NCI-H1105 (cell line): ENCODE data around the gene PALD1.
"Not testable (repeated sequence)": the region's sequence is repeated elsewhere in the genome, so short reads cannot be mapped to it uniquely, and the experiment has no call there.

Experiments
- DNase-seq: peaks from one replicate; lab custom pipeline; 2025; lab: John Stamatoyannopoulos, UW

The PALD1 gene

DNA sequence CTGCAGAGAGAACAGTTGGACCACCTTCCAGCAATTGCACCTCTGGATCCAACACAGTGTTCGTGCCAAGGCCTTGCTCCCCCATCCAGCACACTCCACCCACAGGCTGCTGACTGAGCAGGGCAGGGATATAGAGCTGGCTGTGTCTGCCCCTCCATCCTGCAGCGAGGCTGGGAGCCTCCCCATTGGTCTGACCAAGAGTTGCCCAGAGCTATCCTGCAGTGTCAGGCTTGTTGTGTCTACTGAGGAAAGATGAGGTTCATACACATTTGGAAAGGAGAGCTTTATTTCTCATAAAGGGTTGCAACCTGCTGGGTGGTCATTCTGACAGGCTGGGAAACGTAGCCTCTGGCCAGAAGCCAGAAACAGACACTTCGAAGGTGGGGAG is 96.9 kb downstream of the PALD1 start:
- DNase-seq: no peak

DNA sequence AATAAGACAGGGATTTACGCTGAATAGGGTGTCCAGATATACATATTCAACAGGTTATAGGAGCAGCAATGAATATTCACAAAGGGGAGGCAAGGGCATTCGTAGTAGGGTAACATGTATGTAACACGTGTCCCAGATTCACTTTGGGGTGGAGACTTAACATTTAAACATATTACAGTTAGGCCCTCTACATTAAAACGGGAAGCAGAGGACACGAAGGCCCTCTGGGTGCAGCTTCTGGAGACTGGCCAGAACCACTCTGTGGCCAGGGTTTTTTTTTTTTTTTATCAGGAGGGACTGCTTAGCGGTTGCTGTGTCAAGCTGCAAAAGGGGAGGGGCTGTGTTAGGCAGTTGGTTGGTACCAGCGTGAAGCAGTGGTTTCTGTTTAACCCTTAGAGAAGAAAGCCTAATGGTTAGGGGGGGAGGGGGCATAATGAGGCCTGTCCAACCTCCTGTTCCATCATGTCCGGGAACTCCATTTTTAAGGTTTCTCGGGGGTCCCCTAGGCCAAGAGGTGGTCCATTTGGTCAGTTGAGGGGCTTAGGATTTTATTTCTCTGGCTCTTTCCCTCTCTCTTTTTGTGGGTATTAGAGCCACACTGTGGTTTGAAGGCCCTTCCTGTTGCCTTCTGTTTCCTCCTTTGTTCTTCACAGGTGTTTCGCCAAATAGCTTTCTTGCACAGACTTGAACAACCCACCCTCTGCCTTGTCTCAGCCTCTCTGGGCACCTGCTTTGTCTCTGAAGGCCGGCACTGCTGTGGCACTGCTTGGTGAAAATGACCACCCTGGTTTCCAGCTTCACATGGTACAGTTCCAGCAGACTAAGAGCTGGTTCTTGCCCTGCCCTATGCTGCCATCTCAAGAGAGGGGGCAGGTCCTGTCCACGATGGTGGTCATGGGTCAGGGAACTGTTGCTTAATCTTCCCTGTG is 97.6 kb downstream of the PALD1 start:
- peak; percentile 40 for DNase-seq

DNA sequence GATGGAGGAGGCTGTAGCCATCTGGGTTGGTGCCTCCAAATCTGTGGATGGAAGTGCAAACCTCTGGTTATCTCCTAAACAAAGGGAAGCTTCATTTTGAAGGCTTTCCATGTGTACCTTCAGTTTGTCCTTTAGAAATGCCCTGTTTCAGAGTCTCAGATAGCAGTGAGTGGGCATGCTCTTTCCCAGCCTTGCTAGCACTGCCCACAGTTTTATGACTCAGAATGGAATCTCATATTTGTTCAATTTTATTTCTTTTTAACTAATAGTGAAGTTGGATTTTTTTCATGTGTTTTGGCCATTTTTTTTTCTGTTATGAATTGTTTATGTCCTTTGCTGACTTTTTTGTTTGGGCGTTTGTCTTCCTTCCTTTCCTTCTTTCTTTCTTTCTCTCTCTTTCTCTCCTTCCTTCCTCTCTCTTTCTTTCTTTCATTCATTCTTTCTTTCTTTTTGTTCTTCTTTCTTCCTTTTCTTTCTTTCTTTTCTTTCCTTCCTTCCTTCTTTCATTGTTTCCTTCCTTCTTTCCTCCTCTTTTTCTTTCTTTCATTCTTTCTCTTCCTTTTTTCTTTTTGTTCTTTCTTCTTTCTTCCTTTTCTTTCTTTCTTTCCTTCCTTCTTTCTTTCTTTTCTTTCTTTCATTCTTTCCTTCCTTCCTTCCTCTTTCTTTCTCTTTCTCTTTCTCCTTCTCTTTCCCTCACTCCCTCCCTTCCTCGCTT is 98.4 kb downstream of the PALD1 start:
- no peak for DNase-seq

DNA sequence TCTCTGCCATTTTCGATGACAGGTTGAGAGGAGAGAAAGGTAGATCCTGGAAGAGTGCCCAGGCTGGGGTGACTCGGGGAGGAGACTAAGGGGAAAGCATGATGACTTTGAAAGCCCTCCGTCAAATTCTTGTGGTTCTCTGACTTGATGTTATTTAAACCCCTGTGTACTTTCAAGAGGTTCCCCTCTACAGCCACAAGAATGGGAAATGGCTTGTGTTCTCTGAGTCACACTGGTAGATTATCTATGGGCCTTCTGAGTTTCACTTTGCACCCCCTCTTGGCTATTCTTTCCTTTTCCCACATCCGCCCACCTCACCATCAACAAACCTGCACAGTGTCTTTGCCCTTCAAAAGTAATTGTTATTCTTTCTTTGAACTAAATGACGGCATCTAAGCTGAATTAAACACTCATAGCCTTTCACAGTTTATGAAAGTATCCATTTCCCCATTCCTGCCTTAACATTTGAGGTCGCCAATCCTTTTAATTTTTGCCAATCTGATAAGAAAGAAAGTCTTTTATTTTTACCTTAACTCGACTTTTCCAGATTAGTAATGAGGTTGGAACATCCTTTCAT is 99.9 kb downstream of the PALD1 start:
- DNase-seq: no peak

DNA sequence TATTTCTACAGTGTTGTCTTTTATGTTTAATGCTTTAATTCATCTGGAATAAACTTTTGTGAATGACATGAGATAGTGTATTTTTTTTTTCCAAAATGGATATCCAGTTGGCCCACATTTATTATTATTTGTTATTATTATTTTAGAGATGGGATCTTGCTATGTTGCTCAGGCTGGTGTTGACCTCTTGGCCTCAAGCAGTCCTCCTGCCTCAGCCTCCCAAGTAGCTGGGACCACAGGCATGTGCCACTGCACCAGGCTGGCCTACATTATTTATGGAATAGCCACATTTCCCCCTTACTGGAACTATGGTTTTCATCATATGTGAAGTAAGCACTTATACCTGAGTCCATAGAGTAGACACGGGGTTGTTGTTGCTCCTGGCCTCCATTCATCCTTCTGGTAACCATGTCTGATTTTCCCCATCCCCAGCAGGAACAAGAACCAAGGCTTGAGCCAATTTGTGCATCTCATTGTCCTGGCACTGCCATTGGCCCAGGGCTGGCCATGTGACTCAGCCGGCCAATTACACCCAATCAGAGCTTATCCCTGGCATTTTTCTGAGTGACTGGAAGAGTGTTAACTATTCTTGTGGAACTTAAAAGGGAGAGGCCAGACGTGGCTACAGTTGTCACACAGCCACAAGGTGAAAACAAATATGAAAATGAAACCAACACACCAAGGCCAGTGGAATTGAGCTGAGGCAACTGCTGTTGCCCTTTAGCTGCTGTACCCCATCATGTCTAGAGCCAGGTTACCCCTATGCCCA is 100.9 kb downstream of the PALD1 start:
- no peak for DNase-seq

DNA sequence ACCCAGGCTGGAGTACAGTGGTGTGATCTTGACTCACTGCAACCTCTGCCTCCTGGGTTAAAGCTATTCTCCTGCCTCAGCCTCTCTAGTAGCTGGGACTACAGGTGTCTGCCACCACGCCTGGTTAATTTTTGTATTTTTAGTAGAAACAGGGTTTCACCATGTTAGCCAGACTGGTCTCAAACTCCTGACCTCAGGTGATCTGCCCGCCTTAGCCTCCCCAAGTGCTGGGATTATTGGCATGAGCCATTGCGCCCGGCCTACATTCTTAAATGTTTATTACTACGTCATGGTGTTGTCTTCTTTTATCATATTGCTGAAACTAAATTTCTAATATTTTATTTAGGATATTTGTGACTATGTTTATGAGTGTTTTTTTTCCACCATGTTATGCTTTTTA is 102.6 kb downstream of the PALD1 start:
- not testable (repeated sequence) for DNase-seq

DNA sequence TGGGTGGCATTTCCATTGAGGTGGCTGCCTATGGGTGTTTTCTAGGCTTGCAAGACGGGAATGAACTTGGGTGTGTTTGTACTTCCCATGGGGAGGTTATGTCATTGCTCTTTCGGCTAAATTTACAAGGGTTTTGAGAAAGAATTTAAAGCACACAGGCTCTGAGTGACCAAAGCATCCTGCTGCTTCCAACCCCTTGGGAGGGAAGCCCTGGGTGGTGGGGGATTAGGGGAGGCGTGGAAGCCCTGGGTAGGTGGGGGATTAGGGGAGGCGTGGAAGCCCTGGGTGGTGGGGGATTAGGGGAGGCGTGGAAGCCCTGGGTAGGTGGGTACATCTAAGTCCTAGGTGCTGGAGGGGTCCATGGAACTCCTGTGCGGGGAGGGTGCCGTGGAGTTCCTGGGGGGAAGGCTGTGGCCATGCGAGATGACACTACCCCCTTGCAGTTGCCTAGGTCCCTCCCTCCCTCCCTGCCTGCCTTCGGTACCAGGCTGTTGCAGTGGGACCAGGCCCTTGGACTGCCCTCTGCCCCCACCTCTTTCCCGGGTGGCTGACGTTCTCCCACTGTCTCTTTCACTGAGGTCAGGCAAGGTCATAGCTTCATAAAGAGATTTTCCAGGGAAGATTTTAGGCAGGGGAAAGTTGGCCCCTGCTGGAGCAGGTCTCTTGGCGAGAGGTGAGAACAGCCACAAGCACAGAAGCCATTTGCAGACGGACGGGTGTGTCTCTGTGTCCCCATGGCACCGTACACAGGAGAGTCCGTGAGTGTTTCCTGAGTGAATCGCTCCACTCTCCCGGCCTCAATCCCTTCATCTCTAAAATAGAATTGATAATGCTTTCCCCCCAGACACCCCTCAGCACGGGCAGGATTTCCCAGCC is 104.5 kb downstream of the PALD1 start:
- no peak for DNase-seq

DNA sequence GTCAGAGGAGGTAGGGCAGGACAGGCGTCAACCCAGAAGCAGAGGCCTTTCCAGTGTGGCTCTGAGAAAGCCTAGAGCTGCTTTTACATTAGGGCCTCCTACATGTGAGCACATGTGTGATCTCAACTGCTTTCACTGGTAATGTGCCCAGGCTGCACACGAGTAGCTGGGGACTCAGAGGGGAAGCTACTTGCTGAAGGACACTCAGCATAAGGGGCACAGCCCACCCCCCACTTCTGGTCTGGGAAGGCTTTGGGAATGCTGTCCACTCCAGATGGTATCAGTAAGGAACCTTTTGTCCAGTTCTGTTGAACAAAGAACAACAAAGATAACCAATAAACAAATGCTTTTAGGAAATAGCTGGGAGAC is 105.1 kb downstream of the PALD1 start:
- no peak for DNase-seq

DNA sequence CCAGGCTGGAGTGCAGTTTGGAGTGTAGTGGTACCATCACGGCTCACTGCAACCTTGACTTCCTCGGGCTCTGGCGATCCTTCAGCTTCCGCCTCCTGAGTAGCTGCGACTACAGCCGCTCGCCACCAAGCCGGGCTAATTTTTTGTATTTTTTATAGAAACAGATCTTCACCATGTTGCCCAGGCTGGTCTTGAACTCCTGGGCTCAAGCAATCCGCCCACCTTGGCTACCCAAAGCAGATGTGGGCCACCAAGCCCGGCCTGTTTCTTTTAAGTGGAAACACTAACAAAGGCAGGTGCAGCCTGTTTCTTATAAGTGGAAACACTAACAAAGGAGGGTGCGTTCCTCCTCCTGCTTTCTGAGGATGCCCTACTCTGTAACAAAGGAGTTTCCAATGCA is 105.8 kb downstream of the PALD1 start:
- no peak for DNase-seq

DNA sequence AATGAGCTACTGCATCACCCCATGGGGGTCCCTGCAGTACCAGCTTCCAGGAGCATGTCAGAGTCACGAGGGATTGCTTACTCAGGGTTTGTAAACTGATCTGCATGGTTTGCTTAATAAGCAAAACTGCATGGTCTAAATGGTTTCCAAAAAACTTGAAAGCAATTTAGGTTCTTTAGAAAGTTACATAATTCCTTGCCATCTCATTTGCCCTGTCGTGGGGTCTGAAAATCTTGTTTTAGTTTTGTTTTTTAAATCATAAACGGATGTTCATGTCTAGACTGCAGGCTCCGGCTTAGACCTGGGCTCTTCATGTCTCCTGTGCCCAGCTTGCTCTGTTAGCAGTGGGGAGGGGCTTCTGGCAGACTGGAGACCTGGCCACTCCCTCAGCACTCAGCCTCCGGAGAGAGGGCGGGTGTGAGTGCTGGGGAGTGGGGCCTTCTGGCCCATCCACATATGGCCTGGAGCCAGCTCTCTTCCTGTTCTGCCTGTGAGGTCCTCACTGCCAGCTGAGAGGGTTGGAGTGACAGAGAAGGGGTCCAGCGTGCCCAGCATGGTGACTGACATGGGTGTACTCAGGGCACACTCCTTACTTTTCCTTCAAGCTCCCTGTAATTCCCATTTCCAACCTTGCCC is 106.5 kb downstream of the PALD1 start:
- peak; percentile 87 for DNase-seq

DNA sequence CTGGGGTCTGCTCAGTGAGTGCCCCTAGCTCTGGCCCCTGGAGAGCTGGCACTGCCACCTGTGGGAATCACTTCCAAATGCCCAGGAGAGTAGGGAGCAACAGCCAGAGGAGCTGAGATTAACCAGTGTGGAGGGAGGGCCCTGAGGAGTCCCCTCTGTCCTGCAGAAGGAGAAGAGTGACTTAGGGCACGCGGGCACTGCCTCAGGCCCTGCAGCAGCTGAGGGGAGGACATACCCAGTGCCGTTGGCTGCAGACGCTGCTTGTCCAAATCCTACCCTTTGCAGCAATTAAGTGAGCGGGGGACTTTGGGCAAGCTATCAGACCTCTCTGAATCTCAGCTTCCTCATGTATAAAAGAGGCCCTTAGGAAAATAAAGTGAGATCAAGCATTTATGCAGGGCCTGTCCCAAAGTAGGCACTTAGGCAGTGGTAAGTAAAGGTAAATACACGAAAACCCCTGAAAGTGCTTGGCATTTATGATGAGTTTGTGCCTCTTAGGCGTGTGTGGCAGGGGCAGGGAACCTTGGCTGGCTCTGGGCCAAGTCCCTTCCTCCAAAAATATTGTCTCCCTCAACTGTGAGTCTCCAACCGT is 107.1 kb downstream of the PALD1 start:
- DNase-seq: peak; percentile 20

DNA sequence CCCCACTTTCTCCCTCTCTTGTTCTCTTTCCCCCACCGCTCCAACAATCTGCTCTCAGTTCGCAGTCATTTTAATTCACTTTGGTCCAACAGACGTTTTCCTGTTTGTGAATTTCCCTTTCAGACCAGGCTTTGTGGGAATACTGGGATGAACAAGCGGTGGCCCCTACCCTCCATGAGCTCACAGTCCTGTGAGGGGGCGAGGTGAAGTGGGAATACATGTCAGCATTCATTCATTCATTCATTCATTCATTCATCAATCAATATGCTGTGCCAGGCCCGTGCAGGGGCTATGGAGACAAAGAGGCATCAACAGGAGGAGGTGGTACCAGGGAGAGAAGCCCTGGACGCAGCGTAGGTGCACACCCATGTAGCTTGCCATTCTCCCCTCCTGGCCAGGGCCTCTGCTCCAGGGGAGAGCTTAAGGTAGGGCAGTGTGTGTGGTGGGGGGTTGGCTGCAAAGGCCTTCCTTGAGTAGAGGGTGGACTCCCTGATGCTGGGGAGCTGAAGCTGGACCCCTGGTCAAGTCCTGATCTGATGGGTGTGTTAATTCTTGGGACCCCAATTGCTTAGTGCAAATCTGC is 107.9 kb downstream of the PALD1 start:
- no peak for DNase-seq

DNA sequence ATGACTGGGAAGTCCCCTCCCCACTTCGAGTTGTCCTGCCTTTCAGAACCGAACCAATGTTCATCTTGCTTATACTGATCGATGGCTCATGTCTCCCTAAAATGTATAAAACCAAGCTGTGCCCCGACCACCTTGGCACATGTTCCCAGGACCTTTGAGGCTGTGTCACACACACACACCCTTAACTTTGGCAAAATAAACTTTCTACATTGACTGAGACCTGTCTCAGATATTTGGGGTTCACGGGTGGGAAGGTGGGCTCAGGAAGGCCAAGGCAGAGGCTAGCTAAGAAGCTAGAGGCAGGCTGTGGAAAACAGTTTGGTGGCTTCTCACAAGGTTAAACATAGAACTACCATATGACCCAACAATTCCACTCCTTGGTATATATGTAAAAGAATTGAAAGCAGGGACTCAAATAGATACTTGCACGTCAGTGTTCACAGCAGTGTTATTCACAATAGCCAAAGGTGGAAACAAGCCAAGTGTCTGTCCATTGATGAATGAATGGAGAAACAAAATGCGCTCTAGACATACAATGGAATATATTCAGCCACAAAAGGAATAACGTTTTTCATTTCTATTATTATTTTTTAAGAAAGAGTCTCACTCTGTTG is 108.6 kb downstream of the PALD1 start:
- no peak for DNase-seq

DNA sequence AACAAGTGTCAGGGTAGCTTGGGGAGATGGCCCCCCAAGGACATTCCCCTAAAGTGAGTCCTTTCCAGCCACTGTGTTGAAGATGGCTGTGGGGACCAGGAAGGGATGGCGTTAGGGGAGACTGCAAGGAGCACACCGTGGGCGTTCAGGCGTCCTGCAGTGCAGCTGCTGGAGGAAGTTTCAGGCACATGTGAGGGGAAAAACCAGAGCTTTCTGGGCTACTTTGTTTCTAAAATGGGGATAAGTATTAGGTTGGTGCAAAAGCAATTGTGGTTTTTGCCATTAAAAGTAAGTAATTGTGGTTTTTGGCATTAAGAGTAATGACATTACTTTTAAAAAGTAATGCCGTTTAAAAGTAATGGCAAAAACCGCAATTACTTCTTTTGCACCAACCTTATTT is 109.7 kb downstream of the PALD1 start:
- no peak for DNase-seq

DNA sequence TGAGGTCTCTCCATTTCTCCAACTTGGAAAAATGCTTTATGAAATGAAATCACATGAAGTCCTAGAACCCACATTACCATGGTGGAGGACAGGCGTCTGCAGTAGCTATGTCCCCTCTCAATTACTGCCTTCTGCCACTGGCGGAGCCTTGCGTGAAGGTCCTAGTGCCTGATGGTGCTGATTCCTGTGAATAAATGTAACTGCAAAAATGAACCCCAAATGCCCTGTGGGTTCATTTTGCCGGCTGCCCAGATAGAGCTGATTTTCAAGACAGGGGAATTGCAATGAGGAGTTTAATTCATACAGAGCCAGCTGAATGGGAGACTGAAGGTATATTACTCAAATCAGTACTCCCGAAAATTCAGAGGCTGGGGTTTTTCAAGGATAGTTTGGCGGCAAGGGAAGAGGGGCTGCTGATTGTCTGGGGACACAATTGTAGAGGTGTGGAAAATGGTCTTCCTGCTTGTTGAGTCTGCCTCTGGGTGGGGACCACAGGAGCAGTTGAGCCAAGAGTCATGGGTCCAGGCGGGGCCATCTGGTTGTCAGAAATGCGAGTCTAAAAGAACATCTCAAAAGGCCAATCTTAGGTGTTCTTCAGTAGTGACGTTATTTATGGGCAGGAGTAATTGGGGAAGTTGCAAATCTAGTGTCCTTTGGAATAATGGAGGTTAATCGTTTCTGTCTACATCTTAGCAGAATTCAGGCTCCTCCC is 110.4 kb downstream of the PALD1 start:
- DNase-seq: no peak

DNA sequence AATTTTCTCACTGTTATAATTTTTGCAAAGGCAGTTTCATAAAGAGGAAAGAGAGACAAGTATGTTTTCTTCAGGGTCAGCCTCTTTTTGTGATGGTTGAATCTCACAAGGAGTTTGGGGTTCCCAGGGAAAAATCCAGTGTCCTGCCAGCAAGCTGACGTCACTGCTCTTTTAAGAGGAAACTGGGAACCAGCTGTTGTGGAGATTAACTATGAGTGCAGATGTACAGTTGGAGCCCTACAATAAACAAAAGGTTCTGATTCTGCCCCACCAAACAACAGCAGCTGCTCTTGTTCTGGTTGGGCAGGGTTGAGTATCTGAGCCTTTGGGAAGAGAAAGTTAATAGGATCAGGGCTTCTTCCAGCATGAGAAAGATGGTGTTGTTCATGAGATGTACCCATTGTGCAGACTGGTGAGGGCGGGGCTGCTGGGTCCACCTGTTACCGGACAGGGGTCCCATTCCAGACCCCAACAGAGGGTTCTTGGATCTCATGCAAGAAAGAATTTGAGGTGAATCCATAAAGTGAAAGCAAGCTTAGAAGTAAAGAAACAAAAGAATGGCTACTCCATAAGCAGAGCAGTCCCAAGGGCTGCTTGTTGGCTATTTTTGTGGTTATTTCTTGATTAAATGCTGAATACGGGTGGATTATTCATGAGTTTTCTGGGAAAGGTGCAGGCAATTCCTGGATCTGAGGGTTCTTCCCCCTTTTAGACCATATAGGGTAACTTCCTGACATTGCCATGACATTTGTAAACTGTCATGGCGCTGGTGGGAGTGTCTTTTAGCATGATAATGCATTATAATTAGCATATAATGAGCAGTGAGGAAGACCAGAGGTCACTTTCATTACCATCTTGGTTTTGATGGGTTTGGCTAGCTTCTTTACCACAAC is 111.4 kb downstream of the PALD1 start:
- no peak for DNase-seq

DNA sequence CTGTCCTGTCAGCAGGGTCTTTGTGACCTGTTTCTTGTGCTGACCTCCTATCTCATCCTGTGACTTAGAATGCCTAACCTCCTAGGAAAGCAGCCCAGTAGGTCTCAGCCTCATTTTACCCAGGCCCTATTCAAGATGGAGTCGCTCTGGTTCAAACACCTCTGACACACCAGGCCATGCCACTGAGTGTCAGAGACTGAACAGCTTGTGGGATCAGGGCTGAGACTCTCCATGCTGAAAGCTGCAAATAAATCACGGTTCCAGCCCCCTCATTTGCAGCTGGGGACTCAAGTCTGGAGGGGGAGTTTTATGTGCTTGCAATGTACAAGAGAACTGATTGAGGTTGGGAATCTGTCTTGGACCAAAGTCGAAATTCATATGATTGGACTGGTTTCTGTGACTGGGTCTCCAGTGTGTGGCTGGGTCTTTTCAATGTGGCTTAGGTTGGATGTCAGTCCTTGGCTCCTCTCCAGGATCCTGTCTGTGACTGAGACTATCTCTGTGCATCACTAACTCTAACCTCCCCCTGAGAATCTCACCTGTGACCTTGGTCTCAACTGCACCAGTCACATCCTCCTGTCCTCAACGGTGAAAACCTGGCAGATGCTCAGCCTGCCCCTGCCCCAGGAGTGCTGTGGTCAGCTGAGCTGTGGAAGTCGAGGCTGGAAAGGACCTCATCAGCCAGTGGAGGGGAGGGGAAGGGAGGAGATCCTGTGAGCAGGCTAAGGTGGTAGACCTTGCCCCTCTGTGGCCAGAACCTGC is 112.3 kb downstream of the PALD1 start:
- DNase-seq: no peak
